ENCODE data around the gene NCOA3. TPM values are rescaled to one million over a fixed set of nuclear protein-coding genes. Genes with fewer than 3 reads are reported as not detected.

The NCOA3 gene
- polyA plus RNA-seq, 1 of the 3 experiments (the other 2 are of a cell fraction), result 5.8 TPM

DNA sequence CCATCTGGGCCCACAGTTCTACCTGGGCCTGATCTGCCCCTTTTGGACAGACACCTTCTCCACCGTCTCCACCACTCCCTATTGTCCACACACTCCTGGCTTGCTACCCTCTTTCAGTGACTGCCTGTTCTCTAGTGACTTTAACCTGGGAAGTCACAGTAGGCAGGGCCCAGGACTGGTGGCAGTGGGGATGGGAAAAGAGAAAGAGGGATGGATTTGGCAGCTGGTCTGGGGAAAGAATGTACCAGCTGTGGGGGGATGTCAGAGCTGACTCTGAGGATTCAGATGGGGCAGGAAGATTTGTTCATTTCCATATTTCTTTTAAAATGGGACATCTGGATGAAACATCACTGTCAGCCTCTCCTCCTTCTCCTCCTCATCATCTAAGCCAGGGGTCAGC is 198.1 kb downstream of the NCOA3 start:
- no peak overlapping the region for H3K4me2 ChIP-seq
- peaks cover 0 to 3% of the 10 kb centered on the region in 2 experiments; a peak in 2 of 4 replicates for H3K4me1 ChIP-seq (ENCODE audit: control insufficient read depth in 1 of 2, insufficient read depth in 2 of 2, low read depth in 1 of 2, low read length in 1 of 2)
- ChIA-PET CTCF (interaction anchor here (1.0 to 1.1 kb wide), 2 partner anchors 9 to 25 kb away, joined by 3 to 4 read pairs; no protein-coding TSS in a partner anchor), POLR2A (no interaction called here)
- no peaks in the 10 kb centered on the region for H4K20me1 ChIP-seq (ENCODE audit: insufficient read depth)
- H3K9me3 ChIP-seq, result no peaks in the 10 kb centered on the region
- H3K9ac ChIP-seq, result no peak overlapping the region
- TF ChIP-seq NFIC (IDR thresholded peaks at IDR 0.05; ENCODE audit: borderline replicate concordance) (no peak), CHD2 (IDR thresholded peaks at IDR 0.05; ENCODE audit: low read length, partially characterized antibody) (no peak), JUND (IDR thresholded peaks at IDR 0.05) (no peak), GATA2 (CRISPR knock-in tag; IDR thresholded peaks at IDR 0.05) (no peak), FOSL2 (IDR thresholded peaks at IDR 0.05; ENCODE audit: borderline replicate concordance, low read depth) (no peak), FOXJ3 (CRISPR knock-in tag; IDR thresholded peaks at IDR 0.05) (no peak), RFX5 (IDR thresholded peaks at IDR 0.05; ENCODE audit: low read length) (no peak), RAD21 (IDR thresholded peaks at IDR 0.05; ENCODE audit: low read length) (no peak)
- TF ChIP-seq, protein P1, sequence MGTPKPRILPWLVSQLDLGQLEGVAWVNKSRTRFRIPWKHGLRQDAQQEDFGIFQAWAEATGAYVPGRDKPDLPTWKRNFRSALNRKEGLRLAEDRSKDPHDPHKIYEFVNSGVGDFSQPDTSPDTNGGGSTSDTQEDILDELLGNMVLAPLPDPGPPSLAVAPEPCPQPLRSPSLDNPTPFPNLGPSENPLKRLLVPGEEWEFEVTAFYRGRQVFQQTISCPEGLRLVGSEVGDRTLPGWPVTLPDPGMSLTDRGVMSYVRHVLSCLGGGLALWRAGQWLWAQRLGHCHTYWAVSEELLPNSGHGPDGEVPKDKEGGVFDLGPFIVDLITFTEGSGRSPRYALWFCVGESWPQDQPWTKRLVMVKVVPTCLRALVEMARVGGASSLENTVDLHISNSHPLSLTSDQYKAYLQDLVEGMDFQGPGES (IDR thresholded peaks at IDR 0.05; ENCODE audit: low read depth, low read length), result no peak
- TF ChIP-seq, protein P2, sequence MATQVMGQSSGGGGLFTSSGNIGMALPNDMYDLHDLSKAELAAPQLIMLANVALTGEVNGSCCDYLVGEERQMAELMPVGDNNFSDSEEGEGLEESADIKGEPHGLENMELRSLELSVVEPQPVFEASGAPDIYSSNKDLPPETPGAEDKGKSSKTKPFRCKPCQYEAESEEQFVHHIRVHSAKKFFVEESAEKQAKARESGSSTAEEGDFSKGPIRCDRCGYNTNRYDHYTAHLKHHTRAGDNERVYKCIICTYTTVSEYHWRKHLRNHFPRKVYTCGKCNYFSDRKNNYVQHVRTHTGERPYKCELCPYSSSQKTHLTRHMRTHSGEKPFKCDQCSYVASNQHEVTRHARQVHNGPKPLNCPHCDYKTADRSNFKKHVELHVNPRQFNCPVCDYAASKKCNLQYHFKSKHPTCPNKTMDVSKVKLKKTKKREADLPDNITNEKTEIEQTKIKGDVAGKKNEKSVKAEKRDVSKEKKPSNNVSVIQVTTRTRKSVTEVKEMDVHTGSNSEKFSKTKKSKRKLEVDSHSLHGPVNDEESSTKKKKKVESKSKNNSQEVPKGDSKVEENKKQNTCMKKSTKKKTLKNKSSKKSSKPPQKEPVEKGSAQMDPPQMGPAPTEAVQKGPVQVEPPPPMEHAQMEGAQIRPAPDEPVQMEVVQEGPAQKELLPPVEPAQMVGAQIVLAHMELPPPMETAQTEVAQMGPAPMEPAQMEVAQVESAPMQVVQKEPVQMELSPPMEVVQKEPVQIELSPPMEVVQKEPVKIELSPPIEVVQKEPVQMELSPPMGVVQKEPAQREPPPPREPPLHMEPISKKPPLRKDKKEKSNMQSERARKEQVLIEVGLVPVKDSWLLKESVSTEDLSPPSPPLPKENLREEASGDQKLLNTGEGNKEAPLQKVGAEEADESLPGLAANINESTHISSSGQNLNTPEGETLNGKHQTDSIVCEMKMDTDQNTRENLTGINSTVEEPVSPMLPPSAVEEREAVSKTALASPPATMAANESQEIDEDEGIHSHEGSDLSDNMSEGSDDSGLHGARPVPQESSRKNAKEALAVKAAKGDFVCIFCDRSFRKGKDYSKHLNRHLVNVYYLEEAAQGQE (IDR thresholded peaks at IDR 0.05; ENCODE audit: low read depth, low read length), result no peak
- TF ChIP-seq, protein P3, sequence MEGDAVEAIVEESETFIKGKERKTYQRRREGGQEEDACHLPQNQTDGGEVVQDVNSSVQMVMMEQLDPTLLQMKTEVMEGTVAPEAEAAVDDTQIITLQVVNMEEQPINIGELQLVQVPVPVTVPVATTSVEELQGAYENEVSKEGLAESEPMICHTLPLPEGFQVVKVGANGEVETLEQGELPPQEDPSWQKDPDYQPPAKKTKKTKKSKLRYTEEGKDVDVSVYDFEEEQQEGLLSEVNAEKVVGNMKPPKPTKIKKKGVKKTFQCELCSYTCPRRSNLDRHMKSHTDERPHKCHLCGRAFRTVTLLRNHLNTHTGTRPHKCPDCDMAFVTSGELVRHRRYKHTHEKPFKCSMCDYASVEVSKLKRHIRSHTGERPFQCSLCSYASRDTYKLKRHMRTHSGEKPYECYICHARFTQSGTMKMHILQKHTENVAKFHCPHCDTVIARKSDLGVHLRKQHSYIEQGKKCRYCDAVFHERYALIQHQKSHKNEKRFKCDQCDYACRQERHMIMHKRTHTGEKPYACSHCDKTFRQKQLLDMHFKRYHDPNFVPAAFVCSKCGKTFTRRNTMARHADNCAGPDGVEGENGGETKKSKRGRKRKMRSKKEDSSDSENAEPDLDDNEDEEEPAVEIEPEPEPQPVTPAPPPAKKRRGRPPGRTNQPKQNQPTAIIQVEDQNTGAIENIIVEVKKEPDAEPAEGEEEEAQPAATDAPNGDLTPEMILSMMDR (IDR thresholded peaks at IDR 0.05), result no peak
- TF ChIP-seq, protein P4, sequence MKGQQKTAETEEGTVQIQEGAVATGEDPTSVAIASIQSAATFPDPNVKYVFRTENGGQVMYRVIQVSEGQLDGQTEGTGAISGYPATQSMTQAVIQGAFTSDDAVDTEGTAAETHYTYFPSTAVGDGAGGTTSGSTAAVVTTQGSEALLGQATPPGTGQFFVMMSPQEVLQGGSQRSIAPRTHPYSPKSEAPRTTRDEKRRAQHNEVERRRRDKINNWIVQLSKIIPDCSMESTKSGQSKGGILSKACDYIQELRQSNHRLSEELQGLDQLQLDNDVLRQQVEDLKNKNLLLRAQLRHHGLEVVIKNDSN (IDR thresholded peaks at IDR 0.05; ENCODE audit: borderline replicate concordance, low read depth), result no peak
- no peaks in the 10 kb centered on the region for H3F3A ChIP-seq (replicated peaks; ENCODE audit: insufficient read depth)
- no peaks in the 10 kb centered on the region for H3K79me2 ChIP-seq (ENCODE audit: insufficient read depth)
- no peaks in the 10 kb centered on the region for H3K27me3 ChIP-seq (ENCODE audit: insufficient read depth)
- DNase-seq, result no peak
- no peak overlapping the region for H3K4me3 ChIP-seq (ENCODE audit: low read depth in 2 of 2, low read length in 1 of 2)
- H3K9me2 ChIP-seq, result no peaks in the 10 kb centered on the region
- no peak overlapping the region for H2AFZ ChIP-seq (ENCODE audit: low read depth)
- no peaks in the 10 kb centered on the region for H3K36me3 ChIP-seq (replicated peaks in 1 of 2; ENCODE audit: control insufficient read depth in 1 of 2, insufficient read depth in 2 of 2, low read length in 1 of 2)
- 64% methylated on average over 1 of the region's 1 CpG for WGBS (ENCODE audit: low lambda C conversion rate)
- H3K27ac ChIP-seq (ENCODE audit: low read depth in 2 of 2, low read length in 1 of 2), result no peak overlapping the region

All from SK-N-SH (cell line).